ENCODE results near the gene PCSK4. TPM values are rescaled to one million over a fixed set of nuclear protein-coding genes. Genes with fewer than 3 reads are reported as not detected.
"Not testable (repeated sequence)": the region's sequence is repeated elsewhere in the genome, so short reads cannot be mapped to it uniquely, and the experiment has no call there.

The PCSK4 gene
- total RNA-seq, 1 experiment from 2014 or later = 2.1 TPM

DNA sequence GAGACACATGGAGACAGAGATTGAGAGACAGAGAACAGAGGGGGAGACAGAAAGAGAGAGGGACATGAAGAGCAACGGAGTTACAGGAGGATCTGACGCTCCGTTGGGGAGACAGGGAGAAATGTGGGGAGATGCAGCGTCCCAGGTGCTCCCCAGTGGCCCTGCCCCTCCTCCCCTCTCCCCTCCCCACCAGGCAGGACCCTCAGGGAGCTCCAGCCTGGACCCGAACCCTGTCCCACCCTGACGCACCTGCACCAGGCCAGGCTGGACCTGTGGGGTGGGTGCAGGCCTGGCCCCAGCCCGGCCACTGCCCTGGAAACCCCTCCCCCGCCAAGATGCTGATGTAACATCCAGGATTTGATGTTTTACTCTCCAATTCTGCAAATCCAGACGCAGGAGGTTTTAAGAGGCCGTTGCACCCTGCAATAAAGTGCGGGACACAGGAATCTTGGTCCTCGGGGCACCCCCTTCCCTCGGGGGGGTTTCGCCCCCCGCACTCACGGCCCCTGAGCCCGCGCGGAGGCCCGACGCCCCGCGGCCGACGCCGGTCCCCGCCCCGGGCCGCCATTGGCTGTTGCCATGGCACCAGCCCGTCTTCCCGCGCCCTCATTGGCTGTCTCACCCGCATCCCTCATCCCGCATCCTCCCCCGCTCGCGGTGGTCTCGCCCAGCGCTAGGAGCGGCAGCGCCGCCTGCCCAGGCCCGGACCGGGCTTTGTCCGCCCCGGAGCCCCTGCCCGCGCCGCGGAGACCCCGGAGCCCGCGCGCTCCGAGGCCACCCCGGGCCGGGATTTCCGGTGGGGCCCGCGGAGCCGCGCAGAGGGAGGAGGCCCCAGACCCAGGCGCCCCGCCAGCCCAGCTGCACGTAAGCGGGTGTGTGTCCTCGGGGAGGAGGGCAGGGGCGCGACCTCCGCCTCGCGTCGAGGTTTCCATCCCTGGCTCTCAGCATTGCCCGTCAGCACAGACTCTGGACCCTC is 40.4 kb downstream of the PCSK4 start, which contains the start of gene APC2:
Gene APC2, plus strand, starts transcription at position 655 of the 976 bp plus-strand sequence. CDS start 2,881 bp downstream, outside the sequence.
- no peak for DNase-seq (ENCODE audit: low read depth)
- in situ Hi-C loops (cut with HindIII; ENCODE audit: low pct_unique_long_range_greater_than_20kb, low sequenced_read_pairs) = no loop called here

DNA sequence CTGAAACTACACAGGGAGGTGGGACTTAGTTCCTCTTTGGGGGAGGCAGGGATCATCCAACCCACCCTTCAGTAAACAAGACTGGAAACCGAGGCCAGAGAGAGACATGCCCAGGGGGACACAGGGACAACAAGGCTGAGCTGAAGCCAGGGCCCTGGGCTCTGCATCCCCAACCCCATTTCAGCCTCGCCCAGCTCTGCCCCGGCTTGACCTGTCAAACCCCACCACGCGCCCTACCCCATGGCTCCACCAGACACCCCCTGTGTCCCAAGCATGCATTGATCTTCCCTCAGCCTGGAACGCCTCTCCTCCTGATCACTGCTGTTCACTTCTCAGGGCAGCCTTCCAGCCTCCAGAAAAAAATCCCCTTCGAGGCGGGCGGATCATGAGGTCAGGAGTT is 42.2 kb downstream of the PCSK4 start:
- in situ Hi-C loops (cut with HindIII; ENCODE audit: low pct_unique_long_range_greater_than_20kb, low sequenced_read_pairs) = no loop called here
- no peak for DNase-seq (ENCODE audit: low read depth)

DNA sequence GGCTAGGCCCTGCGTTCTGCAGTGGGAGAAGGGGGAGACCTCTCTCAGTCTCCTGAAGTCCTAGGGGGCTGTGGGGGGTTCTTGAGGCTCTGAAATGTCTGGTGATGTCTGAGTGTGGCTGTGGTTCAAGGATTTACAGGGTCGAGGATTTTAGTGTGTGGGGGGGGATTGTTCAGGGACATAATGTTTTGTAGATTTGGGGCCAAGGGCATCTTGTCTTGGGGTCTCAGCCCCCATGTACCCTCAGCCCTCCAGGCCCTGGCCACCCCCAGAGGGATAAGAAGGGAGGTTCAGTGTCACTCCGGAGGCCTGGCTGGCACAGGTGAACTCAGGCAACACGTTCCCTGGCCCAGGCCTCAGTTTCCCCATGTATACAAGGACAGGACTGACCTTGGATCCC is 42.6 kb downstream of the PCSK4 start:
- no peak for DNase-seq (ENCODE audit: low read depth)
- in situ Hi-C loops (cut with HindIII; ENCODE audit: low pct_unique_long_range_greater_than_20kb, low sequenced_read_pairs) = no loop called here

DNA sequence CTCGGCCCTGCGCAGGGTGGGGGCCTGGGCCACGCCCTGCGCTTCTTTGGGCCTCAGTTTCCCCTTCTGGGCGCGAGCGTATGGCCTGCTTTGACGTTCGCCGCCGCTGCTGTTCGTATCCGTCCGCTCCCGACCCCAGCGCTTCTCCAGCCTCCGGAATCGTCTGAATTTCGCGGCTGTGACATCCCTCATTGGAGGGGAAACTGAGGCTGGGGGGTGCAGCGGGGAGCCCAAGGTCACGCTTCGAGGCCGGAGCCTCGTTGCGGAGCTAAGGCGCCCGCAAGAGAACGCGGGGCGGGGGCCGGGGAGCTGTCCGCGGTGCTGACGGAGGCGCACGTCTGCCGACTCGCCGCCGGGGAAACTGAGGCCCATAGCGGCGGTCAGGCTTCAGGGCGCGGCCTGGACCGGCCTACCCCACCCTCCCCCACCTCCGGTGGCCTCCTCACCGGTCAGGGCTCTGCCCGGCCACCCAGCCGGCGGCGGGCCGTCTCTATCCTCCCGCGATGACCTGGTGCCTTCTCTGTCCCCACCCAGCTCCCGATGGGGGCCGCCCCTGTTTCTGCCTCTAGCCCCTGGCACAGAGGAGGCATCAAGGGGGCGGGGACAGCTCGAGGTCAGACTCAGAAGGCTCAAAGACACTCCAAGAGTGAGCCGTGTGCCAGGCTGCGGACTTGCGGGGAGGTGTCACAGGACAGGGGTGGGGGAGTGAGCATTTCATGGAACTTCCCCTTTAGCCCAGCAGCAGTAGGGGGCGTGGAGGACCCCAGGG is 43.3 kb downstream of the PCSK4 start:
- DNase-seq (ENCODE audit: low read depth) = no peak

DNA sequence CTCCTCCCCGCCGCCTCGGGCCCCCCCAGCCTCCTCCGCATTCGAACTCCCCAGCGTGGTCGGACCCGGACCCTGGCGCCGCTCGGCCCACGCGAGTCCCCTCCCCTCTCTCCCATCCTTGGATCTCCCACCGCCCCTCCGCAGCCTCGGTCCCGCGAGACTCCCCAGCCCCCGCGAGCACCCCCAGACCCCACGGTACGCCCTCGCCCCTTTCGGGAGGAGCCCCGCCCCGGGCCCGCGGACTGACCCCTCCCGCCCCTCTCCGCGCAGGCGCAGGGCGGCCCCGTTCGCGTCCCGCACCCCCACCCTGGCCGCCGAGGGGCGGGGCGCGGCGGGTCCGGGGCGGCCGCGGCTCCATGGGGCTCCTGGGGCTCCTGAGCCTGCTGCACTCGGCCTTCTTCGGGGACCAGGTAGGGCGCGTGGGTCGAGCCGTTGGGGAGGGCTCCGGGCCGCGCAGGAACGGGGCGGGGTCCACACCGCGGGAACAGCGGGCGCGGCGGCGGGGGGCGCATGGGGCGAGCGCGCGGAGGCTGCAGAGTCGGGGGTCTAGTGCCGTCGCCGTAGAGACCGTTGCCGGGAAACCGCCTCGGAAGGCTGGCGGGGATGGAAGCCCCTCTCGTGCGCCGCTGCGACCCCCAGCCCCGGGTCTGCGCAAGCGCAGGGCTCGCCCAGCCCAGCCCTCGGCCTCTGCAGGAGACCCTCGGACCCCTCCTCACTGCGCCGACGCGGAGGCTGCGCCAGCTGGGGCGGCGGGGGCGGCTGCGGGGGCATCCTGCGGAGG is 44.0 kb downstream of the PCSK4 start:
- in situ Hi-C loops (cut with HindIII; ENCODE audit: low pct_unique_long_range_greater_than_20kb, low sequenced_read_pairs) = no loop called here
- no peak for DNase-seq (ENCODE audit: low read depth)

More for the DNA sequence above, 43.3 kb downstream of the PCSK4 start:
- in situ Hi-C loops (cut with HindIII; ENCODE audit: low pct_unique_long_range_greater_than_20kb, low sequenced_read_pairs) = no loop called here

DNA sequence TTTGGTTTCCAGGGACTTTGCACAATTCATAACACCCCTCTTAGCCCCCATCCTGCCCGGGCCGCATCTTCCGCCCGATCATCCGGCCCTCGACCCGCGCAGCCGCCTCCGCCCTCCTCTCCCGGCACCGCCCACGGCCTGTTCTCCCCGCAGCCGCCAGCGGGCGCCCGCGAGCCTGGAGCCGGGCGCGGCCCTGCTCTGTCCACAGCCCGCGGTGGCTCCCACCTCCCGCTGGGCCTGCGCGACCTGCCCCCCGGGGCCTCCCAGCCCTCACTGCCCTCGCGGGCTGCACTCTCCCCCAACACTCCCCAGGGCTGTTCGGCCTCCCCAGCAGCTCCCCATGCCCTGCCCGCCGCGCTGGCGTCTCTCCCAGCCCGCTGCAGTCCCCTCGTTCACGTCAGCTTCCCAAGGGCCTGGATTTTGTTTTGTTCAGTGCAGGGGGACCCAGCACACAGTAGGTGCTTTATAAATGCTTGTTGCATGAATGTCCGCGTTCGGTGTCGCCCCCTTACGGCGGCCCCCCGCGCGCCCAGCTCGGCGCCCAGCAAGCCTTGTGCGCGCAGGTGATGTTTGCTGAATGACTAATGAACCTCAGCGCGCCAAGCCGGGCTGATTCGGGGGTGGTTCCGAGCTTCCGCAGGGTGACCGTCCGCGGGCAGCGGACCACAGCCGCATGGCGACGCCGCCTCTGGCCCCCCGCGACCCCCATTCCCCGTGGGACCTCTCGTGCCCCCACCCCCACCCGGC is 44.8 kb downstream of the PCSK4 start:
- peak; percentile 52 for DNase-seq (ENCODE audit: low read depth)
- in situ Hi-C loops (cut with HindIII; ENCODE audit: low pct_unique_long_range_greater_than_20kb, low sequenced_read_pairs) = no loop called here

DNA sequence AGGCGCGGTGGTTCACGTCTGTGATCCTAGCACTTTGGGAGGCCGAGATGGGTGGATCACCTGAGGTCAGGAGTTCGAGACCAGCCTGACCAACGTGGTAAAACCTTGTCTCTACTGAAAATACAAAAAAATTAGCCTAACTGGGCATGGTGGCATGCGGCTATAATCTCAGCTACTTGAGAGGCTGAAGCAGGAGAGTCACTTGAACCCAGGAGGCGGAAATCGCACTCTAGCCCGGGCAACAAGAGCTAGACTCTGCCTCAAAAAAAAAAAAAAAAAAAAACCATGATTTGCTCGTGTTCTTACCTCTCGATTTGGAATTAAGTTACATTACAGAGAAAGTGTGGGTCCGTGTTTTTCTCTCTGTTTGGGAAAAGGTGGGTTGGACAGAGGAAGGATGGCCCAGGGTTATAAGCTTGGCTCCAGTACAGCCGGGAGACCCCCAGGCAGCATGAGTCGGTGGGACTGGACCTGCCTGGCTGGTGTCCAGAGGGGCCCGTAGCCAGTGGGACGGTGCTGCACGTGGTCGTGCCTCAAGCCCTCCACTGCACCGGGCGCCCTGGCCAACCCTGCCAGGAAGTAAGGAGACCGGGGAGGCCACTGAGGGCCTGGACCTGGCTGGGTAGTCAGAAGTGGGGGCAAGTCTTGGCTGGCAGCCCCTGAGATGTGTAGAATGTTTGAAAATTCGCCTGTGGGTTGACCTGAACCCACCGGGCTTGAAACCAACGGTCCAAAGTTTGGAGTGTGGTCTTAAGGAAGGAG is 48.3 kb downstream of the PCSK4 start:
- in situ Hi-C loops (cut with HindIII; ENCODE audit: low pct_unique_long_range_greater_than_20kb, low sequenced_read_pairs) = no loop called here
- DNase-seq (ENCODE audit: low read depth) = no peak

DNA sequence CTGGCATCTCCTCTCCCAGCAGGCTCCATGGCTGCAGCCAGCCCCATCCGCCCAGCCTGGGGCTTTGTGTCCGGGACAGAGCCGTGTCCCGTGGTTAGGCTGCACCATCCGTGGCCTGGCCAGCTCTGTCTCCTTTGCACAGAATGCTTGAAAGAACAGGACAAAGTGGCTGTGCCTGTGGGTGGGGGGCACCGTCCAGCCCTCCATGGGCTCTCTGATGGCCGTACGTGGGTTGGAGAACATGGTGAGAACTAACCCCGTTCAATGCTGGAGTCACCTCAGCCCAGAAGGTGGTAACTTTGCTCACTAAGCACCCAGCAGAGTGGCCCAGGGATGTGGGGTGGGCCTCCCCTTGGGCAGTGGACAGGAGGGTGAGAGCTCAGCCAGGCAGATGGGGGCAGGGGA is 49.1 kb downstream of the PCSK4 start:
- no peak for DNase-seq (ENCODE audit: low read depth)
- in situ Hi-C loops (cut with HindIII; ENCODE audit: low pct_unique_long_range_greater_than_20kb, low sequenced_read_pairs) = no loop called here

DNA sequence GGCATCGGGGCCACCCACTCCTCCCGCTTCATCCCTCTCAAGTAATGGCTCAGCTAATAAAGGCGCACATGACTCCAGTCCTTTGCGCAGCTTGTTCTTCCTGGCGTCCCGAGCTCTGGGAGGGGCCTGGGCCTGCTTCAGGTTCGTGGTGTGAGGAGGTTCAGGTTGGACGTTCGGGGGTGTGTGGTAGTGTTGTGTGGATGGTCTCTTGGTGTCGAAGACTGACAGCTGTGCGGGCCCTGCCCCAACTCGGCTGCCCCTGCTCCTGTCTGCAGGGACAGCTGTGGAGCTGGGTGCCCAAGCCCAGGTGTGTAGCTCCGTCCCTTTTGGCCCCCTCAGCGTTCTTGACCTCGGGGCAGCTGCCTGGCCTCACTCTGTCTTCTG is 49.7 kb downstream of the PCSK4 start:
- in situ Hi-C loops (cut with HindIII; ENCODE audit: low pct_unique_long_range_greater_than_20kb, low sequenced_read_pairs) = no loop called here
- no peak for DNase-seq (ENCODE audit: low read depth)

DNA sequence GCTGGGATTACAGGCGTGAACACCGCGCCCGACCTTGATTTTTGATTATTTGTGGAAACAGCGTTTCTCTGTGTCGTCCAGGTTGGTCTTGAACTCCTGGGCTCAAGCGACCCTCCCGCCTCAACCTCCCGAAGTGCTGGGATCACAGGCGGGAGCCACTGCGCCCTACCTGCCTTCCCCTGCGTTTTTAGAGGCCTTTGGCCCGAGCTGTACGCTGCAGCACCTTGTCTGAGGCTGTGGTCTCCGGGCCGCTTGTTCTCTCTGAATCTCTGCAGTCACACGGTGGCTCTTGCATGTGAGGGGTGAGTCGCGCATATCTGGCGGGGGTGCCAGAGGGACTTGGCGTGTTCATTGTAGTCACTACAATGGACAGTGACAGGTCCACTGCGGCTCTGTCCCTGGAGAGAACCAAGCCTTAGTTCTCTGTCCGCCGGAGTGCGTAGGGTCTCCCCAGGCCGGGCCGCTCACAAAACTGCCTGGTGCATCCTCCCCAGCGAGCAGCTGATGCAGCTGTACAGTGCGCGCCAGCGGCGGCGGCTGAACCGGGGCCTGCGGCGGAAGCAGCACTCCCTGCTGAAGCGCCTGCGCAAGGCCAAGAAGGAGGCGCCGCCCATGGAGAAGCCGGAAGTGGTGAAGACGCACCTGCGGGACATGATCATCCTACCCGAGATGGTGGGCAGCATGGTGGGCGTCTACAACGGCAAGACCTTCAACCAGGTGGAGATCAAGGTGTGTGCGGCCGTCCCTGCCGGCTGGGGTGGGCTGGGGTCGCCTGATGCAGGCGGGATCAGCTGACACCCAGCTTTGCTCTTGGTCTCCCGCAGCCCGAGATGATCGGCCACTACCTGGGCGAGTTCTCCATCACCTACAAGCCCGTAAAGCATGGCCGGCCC is 50.4 kb downstream of the PCSK4 start:
- DNase-seq (ENCODE audit: low read depth); in situ Hi-C loops (cut with HindIII; ENCODE audit: low pct_unique_long_range_greater_than_20kb, low sequenced_read_pairs): not testable (repeated sequence)

DNA sequence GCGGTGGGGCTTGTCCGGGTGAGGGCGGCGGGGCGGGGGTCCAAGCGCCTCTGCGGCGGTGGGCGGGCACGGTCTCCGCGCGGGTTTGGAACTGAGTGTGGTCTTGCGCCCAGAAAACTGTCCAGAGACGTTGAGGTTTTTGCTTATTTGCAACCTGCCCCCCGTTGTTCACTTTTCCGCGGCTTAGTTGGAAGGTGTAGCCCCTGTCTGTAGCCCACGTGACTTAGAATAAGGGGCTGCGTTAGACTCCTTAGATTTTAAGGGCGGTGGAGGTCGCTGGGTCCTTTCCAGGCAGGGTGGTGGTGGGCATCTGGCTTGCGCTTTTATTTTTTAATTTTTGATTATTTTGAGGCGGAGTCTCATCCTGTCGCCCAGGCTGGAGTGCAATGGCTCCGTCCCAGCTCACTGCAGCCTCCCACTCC is 51.2 kb downstream of the PCSK4 start:
- in situ Hi-C loops (cut with HindIII; ENCODE audit: low pct_unique_long_range_greater_than_20kb, low sequenced_read_pairs) = no loop called here
- no peak for DNase-seq (ENCODE audit: low read depth)

DNA sequence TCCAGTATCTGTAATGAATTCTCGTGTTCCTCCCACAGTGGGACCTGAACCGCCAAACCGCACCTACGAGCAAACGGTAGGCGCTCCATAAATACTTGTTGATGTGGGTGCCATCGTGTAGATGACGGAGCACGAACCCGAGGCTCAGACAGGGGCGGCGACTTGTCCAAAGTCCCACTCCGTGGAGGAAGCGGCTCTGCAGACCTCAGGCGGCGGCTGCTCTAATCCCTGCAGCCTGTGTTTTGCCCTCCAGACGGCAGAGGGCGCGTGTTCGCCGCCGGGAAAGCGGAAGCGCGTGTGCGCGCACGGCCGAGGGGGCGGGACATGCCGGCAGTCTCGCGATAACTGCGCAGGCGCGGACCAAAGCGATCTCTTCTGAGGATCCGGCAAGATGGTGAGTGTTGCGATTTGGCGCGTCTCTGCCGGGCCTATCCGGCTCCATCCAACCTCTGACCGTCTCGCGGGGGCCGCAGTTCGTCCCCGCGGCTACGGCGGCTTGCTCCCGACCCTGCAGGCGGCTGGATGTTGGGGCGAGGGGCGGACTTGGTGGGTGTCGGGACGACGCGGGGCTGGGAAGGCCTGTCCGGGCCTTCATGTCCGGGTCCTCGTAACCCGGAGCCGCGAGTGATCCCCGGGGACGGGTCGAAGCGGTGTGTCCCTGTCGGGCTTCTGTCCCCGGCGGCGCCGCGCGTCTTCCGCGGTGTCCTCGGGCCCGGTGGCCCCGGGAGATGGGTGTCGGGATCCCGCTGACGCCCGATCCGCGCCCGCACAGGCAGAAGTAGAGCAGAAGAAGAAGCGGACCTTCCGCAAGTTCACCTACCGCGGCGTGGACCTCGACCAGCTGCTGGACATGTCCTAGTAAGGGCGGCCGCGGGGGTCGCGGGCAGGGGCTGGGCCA is 51.9 kb downstream of the PCSK4 start, which contains the start of gene RPS15:
Gene RPS15, plus strand, starts transcription at position 362 of the 898 bp plus-strand sequence. Its CDS starts 30 bp downstream, at position 392.
- in situ Hi-C loops (cut with HindIII; ENCODE audit: low pct_unique_long_range_greater_than_20kb, low sequenced_read_pairs) = no loop called here
- DNase-seq (ENCODE audit: low read depth) = peak; percentile 85

DNA sequence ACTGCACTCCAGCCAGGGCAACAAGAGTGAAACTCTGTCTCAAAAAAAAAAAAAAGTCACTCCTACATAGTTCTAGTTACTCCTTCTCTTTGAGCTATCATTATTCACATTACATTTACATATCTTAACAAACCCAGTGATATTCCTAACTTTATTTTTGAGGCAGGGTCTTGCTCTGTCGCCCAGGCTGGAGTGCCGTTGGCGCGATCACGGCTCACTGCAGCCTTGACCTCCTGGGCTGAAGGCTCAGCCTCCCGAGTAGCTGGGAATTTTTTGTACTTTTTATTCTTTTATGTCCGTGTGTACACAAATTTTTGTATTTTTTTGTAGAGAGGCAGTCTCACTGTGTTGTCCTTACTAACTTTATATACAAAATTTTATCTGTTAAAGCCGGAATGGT is 52.5 kb downstream of the PCSK4 start:
- no peak for DNase-seq (ENCODE audit: low read depth)
- in situ Hi-C loops (cut with HindIII; ENCODE audit: low pct_unique_long_range_greater_than_20kb, low sequenced_read_pairs) = no loop called here

DNA sequence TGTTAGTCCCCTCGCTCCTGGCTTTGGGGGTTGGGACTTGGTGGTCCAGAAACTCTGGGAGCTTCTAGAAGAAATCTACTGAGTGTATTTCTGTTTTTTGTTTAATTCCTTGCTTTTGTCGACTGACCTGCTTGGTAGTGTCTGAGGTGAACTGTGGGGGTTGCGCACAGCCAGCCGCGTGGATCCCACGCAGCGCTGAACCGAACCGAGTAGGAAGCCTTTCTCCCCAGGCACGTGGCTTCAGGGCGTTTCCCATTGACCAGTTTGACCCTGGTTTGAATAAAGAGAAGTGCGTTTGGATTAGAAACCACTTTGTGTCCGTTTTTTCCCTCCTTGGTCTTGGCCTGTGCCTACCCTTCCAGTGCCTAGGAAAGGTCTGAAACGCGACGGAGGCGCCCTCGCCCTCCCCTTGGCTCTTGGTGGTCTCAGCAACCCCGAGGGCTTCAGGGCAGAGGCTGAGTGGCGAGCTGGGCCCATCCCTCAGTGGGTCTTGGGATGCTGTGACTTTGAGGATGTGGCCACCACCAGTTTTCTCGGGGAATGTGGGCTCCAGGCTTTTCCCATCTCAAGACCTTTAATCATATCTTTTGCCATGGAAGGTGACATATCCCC is 54.7 kb downstream of the PCSK4 start:
- DNase-seq (ENCODE audit: low read depth) = no peak
- in situ Hi-C loops (cut with HindIII; ENCODE audit: low pct_unique_long_range_greater_than_20kb, low sequenced_read_pairs) = no loop called here

DNA sequence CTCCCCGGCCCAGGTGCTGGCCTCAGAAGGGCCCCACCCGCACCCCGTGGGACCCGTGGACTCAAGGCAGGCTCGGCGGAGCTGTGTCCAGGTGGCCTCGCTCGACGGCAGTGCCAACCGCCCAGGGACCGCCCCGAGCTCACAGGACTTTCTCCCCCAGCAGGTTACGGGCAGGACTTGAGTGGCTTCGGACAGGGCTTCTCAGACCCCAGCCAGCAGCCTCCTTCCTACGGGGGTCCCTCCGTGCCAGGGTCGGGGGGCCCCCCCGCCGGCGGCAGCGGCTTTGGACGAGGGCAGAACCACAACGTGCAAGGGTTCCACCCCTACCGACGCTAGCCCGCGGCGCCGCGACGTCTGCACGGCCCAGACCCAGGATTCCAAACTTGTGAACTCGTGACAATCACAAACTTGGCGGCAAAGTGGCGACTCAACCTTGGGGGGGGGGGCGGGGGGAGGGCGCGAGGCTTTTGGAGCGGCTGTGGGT is 55.5 kb downstream of the PCSK4 start:
- in situ Hi-C loops (cut with HindIII; ENCODE audit: low pct_unique_long_range_greater_than_20kb, low sequenced_read_pairs) = no loop called here
- no peak for DNase-seq (ENCODE audit: low read depth)

Measured in Caki2 (cell line).